RWPE2 (cell line): ENCODE data around the gene PRSS8.

ENCODE experiments used
- ATAC-seq: fragments of 200-7000 bp; cut with Tn5 transposase; 3 replicates; pipeline ENCODE4 v1.9.1; 2021; ENCODE audit warnings: low read depth
- DNase-seq: peaks from one replicate; pipeline ENCODE4 v3.0.0-alpha.2; 2020; ENCODE audit warnings: low spot score
- H3K27ac ChIP-seq: fragments of 450-650 bp; 2 replicates; pipeline ENCODE4 v1.5.1; 2017; ENCODE audit warnings: mild to moderate bottlenecking; ENCODE audit not compliant: poor library complexity, severe bottlenecking
- H3K27me3 ChIP-seq: fragments of 250-450 bp; sonication (Bioruptor Pico); 2 replicates; pipeline ENCODE4 v1.5.1; 2021; ENCODE audit warnings: mild to moderate bottlenecking, moderate library complexity; ENCODE audit not compliant: insufficient read depth, poor library complexity, severe bottlenecking
- H3K36me3 ChIP-seq: fragments of 250-450 bp; sonication (Bioruptor Pico); 2 replicates; pipeline ENCODE4 v1.5.1; 2020; ENCODE audit warnings: low read depth, mild to moderate bottlenecking, moderate library complexity
- H3K4me1 ChIP-seq: fragments of 250-450 bp; sonication (Bioruptor Pico); 2 replicates; pipeline ENCODE4 v1.5.1; 2021; ENCODE audit warnings: mild to moderate bottlenecking, moderate library complexity; ENCODE audit not compliant: insufficient read depth, poor library complexity, severe bottlenecking
- H3K4me3 ChIP-seq: fragments of 250-450 bp; sonication (Bioruptor Pico); 2 replicates; pipeline ENCODE4 v1.5.1; 2021; ENCODE audit warnings: mild to moderate bottlenecking, moderate library complexity; ENCODE audit not compliant: severe bottlenecking
- H3K9me3 ChIP-seq: fragments of 250-450 bp; sonication (Bioruptor Pico); 2 replicates; pipeline ENCODE4 v1.5.1; 2021; ENCODE audit warnings: mild to moderate bottlenecking, moderate library complexity; ENCODE audit not compliant: severe bottlenecking
- TF ChIP-seq, protein P1 (sequence below): fragments of 450-650 bp; IDR thresholded peaks from one replicate; pipeline ENCODE4 v1.5.1; 2017; ENCODE audit warnings: mild to moderate bottlenecking, moderate library complexity; ENCODE audit not compliant: poor library complexity, severe bottlenecking

Gene PRSS8

DNA sequence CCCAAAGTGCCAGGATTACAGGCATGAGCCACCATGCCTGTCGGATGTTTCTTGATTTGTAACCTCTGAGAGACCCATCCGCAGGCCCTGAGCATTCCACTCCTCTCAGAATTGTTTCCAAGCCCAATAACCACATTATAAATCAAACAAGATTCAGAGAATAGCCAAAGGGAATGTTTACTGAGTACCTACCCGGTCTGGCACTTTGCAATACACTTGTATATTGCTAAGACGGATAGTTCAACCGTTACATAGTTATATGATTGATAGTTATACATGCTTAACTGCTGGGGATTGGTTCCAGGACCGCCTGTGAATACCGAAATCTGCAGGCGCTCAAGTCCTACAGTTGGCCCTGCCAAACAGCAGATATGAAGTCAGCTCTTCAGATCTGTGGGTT lies 21.1 kb downstream of the PRSS8 start:
- no peaks in the 10 kb centered on the region for H3K27me3 ChIP-seq
- TF ChIP-seq, protein P1, sequence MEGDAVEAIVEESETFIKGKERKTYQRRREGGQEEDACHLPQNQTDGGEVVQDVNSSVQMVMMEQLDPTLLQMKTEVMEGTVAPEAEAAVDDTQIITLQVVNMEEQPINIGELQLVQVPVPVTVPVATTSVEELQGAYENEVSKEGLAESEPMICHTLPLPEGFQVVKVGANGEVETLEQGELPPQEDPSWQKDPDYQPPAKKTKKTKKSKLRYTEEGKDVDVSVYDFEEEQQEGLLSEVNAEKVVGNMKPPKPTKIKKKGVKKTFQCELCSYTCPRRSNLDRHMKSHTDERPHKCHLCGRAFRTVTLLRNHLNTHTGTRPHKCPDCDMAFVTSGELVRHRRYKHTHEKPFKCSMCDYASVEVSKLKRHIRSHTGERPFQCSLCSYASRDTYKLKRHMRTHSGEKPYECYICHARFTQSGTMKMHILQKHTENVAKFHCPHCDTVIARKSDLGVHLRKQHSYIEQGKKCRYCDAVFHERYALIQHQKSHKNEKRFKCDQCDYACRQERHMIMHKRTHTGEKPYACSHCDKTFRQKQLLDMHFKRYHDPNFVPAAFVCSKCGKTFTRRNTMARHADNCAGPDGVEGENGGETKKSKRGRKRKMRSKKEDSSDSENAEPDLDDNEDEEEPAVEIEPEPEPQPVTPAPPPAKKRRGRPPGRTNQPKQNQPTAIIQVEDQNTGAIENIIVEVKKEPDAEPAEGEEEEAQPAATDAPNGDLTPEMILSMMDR = no peak
- H3K36me3 ChIP-seq = peaks cover 42% of the 10 kb centered on the region
- no peaks in the 10 kb centered on the region for H3K9me3 ChIP-seq
- peak overlapping the region; percentile 36 for H3K27ac ChIP-seq
- H3K4me3 ChIP-seq = no peak overlapping the region
- DNase-seq = no peak
- ATAC-seq = no peak
- peaks cover 9% of the 10 kb centered on the region for H3K4me1 ChIP-seq

GRCh38 chr16:31113121-31114120 lies 22.1 kb downstream of the PRSS8 start:
- ATAC-seq (no peak), DNase-seq (no peak)
- Histone ChIP-seq H3K27me3 (no peaks in the 10 kb centered on the region), H3K4me3 (no peak overlapping the region), H3K4me1 (no peaks in the 10 kb centered on the region), H3K9me3 (no peaks in the 10 kb centered on the region), H3K27ac (peak overlapping the region; percentile 36), H3K36me3 (peaks cover 38% of the 10 kb centered on the region)
- TF ChIP-seq, protein P1 = no peak

GRCh38 chr16:31112711-31113110 lies 22.8 kb downstream of the PRSS8 start:
- Histone ChIP-seq H3K36me3 (peaks cover 38% of the 10 kb centered on the region), H3K9me3 (no peaks in the 10 kb centered on the region), H3K27me3 (no peaks in the 10 kb centered on the region), H3K4me1 (no peaks in the 10 kb centered on the region), H3K4me3 (no peak overlapping the region), H3K27ac (peak overlapping the region; percentile 36)
- DNase-seq (no peak), ATAC-seq (no peak)
- TF ChIP-seq, protein P1 = no peak

DNA sequence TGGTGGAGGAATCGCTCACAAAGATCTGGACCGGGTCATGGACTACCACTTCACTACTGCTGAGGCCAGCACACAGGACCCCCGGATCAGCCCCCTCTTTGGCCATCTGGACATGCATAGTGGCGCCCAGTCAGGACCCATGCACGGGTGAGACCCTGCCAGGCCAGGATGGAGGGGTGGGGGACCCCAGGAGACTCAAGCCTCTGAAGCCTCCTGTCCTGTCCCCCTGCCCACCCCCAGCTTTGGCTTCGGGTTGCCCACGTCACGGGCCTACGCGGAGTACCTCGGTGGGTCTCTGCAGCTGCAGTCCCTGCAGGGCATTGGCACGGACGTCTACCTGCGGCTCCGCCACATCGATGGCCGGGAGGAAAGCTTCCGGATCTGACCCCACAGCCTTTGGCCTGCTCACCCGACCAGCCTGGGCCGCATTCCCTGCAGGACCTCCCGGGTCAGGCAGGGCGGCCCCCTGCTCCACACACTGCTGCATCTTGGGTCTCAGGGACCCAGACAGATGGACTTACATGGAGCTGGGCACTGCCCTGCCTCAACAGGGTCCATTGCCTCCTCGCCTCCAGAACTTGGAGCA lies 23.6 kb downstream of the PRSS8 start:
- peaks cover 38% of the 10 kb centered on the region for H3K36me3 ChIP-seq
- H3K9me3 ChIP-seq = no peaks in the 10 kb centered on the region
- H3K4me3 ChIP-seq = no peak overlapping the region
- no peak overlapping the region for H3K27ac ChIP-seq
- H3K4me1 ChIP-seq = no peaks in the 10 kb centered on the region
- no peaks in the 10 kb centered on the region for H3K27me3 ChIP-seq
- ATAC-seq (no peak), DNase-seq (peak; percentile 56)
- TF ChIP-seq, protein P1 = no peak
